Hematopoietic multipotent progenitor cell treated with erythropoietin and hydrocortisone succinate and interleukin-3 and kit ligand, for 4 days (in vitro differentiated cells): Measurements from ENCODE around the gene OPTN.

Experiments
- DNase-seq: peaks from one replicate; pipeline ENCODE4 v3.0.0-alpha.2; 2015

Gene OPTN

DNA sequence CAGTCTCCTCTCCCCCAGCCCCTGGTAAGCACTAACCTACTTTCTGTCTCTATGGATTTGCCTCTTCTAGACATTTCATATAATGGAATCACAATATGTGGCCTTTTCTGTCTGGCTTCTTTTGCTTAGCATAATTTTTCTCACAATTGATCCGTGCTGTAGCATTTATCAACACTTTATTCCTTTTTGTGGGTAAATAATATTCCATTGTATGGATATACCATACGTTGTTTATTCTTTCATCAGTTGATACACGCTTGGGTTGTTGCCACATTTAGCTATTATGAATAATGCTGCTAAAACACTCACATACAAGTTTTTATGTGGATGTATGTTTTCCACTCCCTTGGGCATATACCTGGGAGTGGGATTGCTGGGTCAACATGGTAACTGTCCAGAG lies 87.2 kb downstream of the OPTN start:
- DNase-seq = no peak
